ENCODE measurements around the gene CHKA. TPM values are rescaled to one million over a fixed set of nuclear protein-coding genes. Genes with fewer than 3 reads are reported as not detected.

Gene CHKA
- total and polyA plus RNA-seq, 2 of the 4 experiments (the other 2 are of a cell fraction), result 4.5 to 8.4 TPM

GRCh38 chr11:68071281-68072048 lies 49.7 kb downstream of the CHKA start:
- Histone ChIP-seq H2AK5ac (ENCODE audit: low read depth, low read length) (no peak overlapping the region), H3K56ac (ENCODE audit: extremely low read depth, insufficient read depth, low read length) (no peak overlapping the region), H2BK120ac (ENCODE audit: low read depth, low read length) (no peak overlapping the region), H3K4ac (ENCODE audit: low read depth, low read length) (no peak overlapping the region), H2AFZ (replicated peaks; ENCODE audit: low read length, poor library complexity) (no peak overlapping the region), H3K4me2 (ENCODE audit: low read depth, low read length) (no peak overlapping the region), H4K5ac (ENCODE audit: low read depth, low read length) (no peak overlapping the region), H3K9ac (ENCODE audit: low read depth, low read length) (no peak overlapping the region), H3K14ac (replicated peaks; ENCODE audit: low read depth, low read length) (no peak overlapping the region), H4K20me1 (ENCODE audit: insufficient read depth, low read length) (peaks cover 1% of the 10 kb centered on the region; the same call in 1 of the 2 replicates), H2BK20ac (ENCODE audit: low read depth, low read length) (no peak overlapping the region), H3K27me3 (ENCODE audit: control insufficient read depth, insufficient read depth, low read length) (no peaks in the 10 kb centered on the region), H3K79me1 (ENCODE audit: low read depth in 1 of 2, low read length in 2 of 2) (peaks cover 0 to 2% of the 10 kb centered on the region in 2 experiments; a peak in 1 of 4 replicates), H3K36me3 (ENCODE audit: control insufficient read depth, insufficient read depth, low read length) (peaks cover 32% of the 10 kb centered on the region), H3K4me3 (ENCODE audit: insufficient read depth, low read depth, low read length) (no peak overlapping the region), H3K9me1 (ENCODE audit: insufficient read depth, low read length) (peaks cover 5% of the 10 kb centered on the region; the same call in 1 of the 2 replicates), H3K27ac (ENCODE audit: insufficient read depth, low read length) (no peak overlapping the region), H4K91ac (ENCODE audit: insufficient read depth, low read depth, low read length) (no peak overlapping the region), H3K9me3 (ENCODE audit: control insufficient read depth, insufficient read depth, low read length) (no peaks in the 10 kb centered on the region), H2AK9ac (replicated peaks; ENCODE audit: low read depth, low read length, poor library complexity) (no peak overlapping the region), H2BK15ac (ENCODE audit: low read depth, low read length) (no peak overlapping the region), H3K18ac (ENCODE audit: low read depth, low read length) (no peak overlapping the region), H2BK5ac (ENCODE audit: low read depth, low read length, poor library complexity, severe bottlenecking) (no peak overlapping the region), H3K23ac (ENCODE audit: low read depth, low read length) (no peak overlapping the region), H4K8ac (ENCODE audit: low read depth in 2 of 2, low read length in 2 of 2) (no peak overlapping the region), H3K4me1 (ENCODE audit: control insufficient read depth, insufficient read depth, low read length) (no peaks in the 10 kb centered on the region)
- ATAC-seq (ENCODE audit: low read depth), result no peak
- CTCF ChIA-PET, result no interaction called here
- no peak for DNase-seq
- no peak for TF ChIP-seq RCOR1 (IDR thresholded peaks at IDR 0.05; ENCODE audit: insufficient replicate concordance, low read length)
- TF ChIP-seq RAD21 (IDR thresholded peaks at IDR 0.05; ENCODE audit: low read length), result no peak
- TF ChIP-seq CHD1 (IDR thresholded peaks at IDR 0.05; ENCODE audit: low read depth, low read length), result no peak
- TF ChIP-seq MAZ (IDR thresholded peaks at IDR 0.05; ENCODE audit: borderline replicate concordance, low read depth, low read length), result no peak
- no peak for TF ChIP-seq CTCF (conservative IDR thresholded peaks at IDR 0.05; ENCODE audit: low read depth, low read length)
- TF ChIP-seq MXI1 (IDR thresholded peaks at IDR 0.05; ENCODE audit: borderline replicate concordance, low read depth, low read length), result no peak
- TF ChIP-seq POLR2A (IDR thresholded peaks at IDR 0.05; ENCODE audit: low read depth, low read length), result no peak
- POLR2A ChIA-PET (ENCODE audit: unreplicated experiment), result no interaction called here
- in situ Hi-C loops (cut with MboI; ENCODE audit: low sequenced_read_pairs), result no loop called here
- dilution Hi-C loops (cut with HindIII; ENCODE audit: low sequenced_read_pairs, unreplicated experiment), result no loop called here
- no TSS peak for BruUV-seq (replicated peaks)
- no CpG with 5 or more reads among the region's 3 CpGs for WGBS, 2 experiments (ENCODE audit: extremely low coverage in 2 of 2, insufficient read length in 1 of 2)
- intact Hi-C loops (cut with micrococcal nuclease), result no loop called here

Measured in IMR-90 (cell line).